CD4-positive, alpha-beta T cell treated with Interleukin-12 subunit alpha and Interleukin-12 subunit beta, for 1 hour (primary cell): ENCODE results near the gene ERC1.
"Not testable (repeated sequence)": the region's sequence is repeated elsewhere in the genome, so short reads cannot be mapped to it uniquely, and the experiment has no call there.

Source experiments
- DNase-seq: peaks from one replicate; pipeline ENCODE4 v3.0.0-alpha.2; 2020

Gene ERC1

DNA sequence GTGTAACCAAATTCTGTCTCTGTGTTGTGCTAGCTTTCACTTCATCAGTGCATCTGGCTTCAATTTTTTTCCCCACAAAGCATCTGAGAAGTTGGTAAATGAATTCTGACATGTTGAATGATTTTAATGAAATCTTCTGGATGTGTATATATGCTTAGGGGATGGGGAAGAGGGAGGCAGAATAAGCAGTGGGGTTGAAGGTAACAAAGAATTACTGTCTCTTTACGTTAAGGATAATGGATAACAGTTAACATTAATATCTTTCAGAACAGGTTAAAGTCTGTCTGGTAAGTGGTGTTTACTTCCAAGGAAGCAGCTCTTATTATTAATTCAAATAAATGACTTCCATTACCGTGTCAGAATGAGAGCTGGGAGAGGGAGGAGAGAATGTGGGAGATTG is 261.7 kb downstream of the ERC1 start:
- DNase-seq = no peak

DNA sequence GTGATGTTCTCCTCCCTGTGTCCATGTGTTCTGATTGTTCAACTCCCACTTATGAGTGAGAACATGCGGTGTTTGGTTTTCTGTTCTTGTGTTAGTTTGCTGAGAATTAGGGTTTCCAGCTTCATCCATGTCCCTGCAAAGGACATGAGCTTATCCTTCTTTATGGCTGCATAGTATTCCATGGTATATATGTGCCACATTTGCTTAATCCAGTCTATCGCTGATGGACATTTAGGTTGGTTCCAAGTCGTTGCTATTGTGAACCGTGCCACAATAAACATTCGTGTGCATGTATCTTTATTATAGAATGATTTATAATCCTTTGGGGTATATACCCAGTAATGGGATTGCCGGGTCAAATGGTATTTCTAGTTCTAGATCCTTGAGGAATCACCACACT is 264.1 kb downstream of the ERC1 start:
- DNase-seq = not testable (repeated sequence)

DNA sequence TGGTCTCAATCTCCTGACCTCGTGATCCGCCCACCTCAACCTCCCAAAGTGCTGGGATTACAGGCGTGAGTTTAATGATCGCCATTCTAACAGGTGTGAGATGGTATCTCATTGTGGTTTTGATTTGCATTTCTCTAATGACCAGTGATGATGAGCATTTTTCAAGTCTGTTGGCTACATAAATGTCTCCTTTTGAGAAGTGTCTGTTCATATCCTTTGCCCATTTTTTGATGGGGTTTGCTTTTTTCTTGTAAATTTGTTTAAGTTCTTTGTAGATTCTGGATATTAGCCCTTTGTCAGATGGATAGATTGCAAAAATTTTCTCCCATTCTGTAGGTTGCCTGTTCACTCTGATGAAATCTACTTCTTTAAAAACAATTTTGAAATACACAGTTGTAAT is 264.8 kb downstream of the ERC1 start:
- not testable (repeated sequence) for DNase-seq

DNA sequence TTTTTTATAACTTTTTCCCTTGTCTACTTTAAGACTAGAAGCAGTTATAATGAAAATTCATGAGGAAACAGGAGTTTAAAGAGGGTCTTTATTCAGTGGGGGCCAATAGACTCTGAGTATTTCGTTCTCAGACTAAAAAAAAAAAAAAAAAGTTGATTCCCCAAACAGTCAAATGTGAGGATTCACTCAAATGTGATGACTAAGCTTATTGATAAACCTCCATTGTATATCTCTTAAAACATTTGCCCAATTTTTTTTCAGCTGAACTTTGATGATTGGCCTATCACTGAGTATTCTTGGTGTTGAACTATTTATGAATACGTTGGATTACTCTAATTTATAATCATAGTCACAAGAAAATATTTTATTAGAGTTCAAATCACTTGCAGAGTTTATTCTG is 265.3 kb downstream of the ERC1 start:
- DNase-seq = no peak

DNA sequence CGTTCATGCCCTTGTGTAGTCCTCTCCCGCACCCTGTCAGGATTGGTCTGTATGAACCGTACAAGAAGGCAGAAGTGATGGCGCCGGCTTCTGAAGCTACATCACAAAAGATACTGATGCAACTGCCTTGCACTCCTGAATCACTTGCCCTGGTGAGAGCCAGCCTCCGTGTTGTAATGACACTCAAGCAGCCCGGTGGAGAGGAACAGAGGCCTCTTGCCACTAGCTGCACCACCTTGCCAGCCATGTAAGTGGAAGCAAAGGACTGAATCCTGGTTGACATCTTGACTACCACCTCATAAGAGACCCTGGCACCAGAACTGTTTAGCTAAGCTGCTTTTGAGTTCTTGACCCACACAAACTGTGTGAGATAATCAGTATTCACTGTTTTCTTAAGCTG is 266.0 kb downstream of the ERC1 start:
- no peak for DNase-seq

DNA sequence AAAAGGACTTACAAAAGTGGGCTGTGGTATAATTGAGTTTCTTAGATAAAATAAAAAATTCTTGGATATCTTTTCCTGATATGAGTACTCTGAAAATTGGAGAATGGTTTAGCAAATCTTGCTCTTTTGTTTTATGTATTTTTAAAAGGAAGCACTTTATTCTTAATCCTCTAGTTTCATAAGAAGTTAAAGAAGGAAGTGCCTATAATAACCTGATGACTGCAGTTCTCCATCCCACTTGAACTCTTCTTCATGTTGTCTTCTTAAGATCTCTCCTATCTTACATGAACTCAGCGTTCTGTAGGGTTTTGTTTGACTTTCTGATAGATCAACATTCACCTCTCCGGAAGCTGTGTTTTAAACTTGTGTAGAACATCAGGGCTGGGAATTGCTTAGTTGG is 271.0 kb downstream of the ERC1 start:
- DNase-seq = no peak

DNA sequence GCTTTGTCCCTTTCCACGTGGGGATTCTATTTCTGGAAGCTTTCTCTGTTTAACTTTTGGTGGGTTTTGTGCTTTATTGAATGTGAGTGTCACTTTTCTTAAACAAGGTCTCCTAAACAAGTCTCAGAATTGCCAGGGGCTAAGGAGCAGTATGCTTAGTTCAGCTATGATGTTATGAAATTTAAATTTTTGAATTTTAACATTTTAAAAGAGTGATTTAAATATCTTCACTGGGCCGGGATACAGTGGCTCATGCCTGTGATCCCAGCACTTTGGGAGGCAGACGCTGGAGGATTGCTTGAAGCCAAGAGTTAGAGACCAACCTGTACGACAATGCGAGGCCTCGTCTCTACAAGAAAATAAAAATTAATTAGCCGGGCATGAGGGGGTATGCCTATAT is 276.2 kb downstream of the ERC1 start:
- no peak for DNase-seq

DNA sequence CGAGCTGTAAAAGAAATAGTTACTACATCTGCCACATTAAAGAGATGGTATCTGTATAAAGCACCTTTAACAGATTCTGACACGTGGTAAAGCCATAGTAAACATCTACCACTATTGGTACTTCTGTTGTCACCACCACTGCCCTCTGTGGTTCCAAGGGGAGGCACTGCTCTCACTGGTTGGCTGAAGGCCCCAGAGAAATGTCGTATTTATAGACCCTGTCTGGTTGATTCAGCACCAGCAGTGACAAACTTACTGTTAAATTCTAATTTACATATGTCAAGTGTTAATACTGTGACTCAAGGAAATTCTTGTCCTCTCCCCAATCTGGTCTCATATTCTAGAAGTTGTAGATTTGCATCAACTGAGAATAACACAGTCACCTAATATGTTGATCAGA is 281.1 kb downstream of the ERC1 start:
- DNase-seq = no peak

DNA sequence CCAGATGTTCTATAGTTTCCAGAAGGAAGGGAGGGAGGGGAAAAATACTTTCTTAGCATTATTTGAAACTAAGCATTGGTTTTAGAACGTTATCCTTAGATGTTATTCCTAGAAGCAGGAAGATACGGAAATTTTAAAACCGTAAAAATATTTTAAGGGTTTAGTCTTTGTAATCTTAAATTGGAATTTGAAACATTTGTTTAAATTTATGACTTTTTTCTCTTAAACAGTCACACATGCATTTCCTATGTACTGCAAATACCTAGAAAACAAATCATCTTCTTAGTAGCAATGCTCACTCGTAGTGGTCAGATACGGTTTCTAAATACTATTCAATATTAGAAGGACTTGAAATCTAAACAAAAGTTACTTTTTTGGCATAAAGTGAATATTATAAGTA is 282.0 kb downstream of the ERC1 start:
- no peak for DNase-seq

DNA sequence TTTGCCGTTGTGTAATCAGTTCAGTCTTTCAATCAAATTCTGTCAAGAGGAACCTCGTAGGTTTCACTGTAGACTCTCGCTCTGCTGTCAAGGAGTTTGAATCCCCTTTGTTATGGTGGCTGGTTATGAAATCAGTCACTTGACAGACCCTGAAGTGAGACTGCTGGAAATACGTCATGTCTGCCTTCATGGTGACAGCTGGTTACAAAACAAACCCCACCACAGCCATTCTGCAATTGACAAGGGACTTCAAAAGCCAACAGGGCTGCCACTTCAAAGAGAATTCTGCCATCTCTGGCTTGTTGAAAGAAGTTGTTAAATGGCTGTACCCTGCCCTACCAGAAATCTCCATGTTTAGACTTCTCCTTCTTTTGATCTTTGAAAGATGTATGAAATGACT is 286.9 kb downstream of the ERC1 start:
- DNase-seq = peak; percentile 46

DNA sequence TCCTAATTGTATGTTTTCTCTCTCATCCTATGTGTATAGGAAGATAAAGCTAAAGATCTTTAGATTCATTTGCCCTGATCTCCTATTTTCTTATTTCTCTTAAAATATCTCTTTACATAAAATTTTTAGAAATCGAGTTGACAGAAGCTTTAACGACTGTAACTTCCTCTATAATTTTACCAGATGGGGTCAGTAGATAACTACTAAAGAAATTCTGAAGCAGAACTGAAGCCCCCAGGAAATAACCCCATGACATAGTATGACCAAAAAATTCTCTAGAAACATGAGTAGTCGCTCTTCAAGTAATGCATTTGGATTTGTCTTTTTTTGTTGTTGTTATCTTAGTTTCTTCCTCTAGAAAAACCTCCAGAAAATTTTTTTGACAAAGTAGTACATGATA is 288.0 kb downstream of the ERC1 start:
- DNase-seq = no peak

DNA sequence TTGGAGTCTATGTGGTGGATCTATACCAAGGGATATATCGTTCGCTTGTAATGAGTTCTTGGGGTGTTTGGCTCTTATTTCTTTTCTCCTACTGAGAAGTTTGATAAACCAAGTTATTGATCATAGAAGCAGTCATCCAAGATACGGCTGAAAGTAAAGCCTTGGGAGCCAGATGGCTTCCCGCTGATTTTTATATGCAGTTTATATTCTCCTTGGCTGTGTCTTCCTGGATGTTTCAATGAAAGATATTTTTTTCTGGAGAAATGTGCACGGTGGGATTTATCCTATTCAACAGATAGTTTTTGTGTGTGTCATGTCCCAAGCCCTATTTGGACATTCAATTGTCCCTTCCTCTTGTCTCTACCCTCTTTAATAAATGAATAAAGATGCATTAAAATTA is 289.0 kb downstream of the ERC1 start:
- DNase-seq = no peak

DNA sequence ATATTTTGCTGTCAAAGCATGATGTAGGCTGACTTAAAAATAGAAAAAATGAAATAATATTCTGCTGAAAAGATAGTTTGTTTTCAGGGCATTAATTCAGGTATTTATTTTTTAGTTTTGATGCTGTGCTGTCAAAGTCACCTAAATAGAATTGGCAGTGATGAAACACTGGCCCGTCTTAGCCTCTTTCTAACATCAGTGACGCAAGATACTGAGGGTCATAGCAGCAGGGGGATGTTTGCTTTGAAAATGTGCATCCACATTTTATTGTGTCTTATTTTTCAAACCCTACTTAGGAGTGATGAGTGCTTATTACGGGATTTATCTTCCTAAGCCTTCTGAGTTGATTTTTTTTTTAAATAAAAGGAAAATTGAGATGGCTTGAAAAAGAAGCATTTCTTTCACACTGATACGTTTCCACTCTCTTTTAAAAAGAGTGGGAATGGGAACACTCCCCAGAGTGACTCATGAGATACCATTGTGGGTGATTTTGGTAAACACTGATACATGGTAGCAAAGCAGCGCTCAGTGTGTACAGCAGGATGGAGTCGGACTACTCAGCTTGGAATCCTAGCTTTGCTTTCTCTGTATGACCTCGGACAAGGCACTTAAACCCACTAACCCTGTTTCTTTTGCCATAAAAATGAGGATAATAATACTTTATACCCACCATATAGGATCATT is 290.8 kb downstream of the ERC1 start:
- DNase-seq = no peak

DNA sequence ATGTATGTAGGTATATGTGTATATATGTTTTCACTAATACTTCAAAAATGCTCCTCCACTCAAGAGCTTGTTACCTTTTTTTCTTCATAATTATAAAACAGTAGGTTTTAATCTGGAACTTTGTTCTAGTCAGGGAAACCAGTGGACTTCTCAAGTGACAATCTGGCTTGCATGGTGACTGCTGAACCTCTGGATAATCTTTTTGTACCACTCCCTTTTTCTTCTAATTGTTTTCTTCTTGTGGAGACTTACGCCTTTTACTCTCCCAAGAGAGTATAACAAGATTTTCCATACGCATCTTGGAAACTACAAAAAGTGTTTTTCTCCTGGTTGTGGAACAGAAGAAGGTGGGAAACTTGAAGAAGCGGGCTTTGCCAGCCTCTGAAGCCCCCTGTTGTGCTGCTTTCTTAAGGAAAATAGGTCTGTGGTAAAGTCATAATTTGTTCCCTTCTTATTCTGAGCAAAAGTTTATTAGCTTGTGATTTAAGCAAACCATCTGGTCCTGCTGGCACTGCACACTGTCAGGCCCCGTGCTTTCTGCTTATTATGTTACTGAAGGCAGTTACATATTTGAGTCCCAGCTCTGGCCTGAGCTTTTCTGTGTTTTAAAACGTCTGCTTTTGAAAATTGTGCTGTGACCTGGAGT is 291.8 kb downstream of the ERC1 start:
- DNase-seq = no peak

DNA sequence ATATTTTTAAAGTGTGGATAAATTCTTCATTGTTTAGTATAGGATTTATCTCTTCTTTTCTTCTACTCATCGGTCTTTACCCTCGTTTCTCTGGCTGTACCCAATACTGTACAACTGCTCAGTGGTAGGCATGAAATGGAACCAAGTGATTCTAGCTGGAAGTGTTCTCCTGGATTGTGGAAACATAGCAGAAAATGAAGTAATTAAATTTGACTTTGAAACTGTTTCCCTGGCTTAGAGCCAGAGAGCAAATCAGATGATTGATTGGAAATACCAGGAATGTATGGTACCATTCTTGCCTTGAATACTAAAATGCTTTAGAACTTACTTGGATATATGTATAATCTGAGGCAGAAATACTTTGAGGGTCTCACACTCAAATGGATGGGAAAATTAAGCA is 292.3 kb downstream of the ERC1 start:
- no peak for DNase-seq

DNA sequence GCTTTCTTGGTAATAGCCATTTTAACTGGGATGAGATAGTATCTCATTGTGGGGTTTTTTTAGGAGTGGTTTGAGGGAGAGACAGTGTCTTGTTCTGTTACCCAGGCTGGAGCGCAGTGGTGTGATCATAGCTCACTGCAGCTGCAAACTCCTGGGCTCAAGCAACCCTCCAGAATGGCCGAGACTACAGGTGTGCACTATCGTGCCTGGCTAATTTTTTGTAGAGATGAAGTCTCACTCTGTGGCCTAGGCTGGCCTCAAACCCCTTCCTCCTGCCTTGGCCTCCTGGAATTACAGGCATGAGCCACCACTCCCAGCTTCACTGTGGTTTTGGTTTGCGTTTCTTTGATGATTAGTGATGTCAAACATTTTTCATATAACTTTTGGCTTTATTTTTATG is 293.6 kb downstream of the ERC1 start:
- no peak for DNase-seq

DNA sequence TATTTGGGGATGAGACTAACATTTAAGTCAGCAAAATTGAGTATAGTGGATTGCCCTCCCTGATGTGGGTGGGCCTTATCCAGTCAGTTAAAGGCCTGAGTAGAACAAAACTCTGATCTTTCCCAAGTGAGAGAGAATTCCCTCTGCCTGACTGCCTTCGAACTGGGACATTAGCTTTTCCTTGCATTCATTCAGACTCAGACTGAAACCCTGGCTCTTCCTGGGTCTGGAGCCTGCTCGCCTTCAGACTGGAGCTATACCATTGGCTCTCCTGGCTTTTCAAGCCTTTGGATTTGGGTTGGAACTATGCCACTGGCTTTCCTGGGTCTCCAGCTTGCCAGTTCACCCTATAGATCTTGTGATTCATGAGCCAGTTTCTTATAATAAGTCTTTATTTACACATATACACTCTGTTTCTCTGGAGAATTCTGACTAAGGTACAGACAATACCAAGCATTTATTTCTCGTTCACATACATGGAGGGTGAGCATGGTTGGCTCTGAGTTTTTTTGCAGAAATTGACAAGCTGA is 296.5 kb downstream of the ERC1 start:
- no peak for DNase-seq

DNA sequence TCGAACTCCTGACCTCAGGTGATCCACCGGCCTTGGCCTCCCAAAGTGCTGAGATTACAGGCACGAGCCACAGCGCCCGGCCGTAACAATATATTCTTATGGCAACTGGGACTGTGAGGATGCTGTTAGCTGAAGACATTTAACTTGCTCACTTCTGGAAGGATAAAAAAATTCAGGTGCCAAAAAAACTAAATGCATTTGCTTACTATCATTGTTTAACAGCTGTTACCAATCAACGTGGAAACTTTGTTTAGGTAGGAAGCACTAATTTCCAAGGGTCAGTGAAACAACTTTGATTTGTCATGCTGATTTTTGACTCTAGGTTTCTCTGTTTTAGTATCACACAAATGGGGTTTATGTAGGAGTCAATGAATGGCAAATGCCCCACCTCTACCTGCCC is 297.3 kb downstream of the ERC1 start:
- no peak for DNase-seq

DNA sequence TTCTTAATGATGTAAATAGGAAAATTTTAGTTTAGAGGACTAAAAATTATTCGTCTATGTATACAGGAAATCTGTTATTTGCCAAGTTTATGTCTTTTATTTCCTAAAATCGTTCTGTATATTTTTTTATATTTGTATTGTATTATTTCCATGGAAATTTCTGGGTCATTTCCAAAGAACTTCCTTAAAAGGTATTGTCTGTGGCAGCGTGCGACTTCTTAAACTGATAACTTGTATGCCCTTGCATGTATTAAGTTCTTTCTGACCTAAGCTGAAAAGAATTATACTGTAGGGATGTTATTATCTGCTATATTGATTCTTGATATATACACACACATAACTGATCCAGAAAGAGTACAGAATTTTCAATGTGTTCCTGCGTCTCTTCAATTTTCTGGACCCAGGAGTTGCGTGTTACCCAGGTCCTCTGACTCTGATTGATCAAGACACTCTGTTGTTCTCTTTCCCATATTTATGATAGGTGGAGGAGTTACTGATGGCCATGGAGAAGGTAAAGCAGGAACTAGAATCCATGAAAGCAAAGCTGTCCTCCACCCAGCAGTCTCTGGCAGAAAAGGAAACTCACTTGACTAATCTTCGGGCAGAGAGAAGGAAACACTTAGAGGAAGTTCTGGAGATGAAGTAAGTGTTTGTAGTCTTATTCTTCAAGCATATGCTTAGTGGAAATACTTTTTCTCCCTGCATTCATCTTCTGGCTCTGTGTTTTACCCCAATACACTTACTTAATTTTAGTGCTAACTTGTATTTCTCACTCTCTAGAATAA is 298.5 kb downstream of the ERC1 start:
- DNase-seq = no peak

DNA sequence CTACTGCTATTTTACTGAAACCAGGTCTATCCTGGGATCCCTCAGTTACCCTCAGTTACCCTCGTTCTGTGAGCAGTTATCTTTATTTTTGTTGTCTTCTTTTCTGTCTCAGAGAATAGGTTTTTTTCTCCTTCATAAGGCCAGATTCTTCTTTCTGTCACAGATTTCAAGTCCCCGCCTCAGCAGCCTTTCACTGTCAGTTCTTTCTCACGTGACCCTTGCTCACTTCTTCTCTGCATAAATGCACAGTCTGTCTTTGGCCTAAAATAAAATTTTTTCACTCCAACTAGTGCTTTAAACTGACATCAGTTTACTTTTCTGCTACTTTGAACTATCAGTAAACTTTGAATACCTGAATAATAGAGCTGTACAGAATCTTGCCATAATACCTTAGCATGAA is 299.7 kb downstream of the ERC1 start:
- DNase-seq = no peak

DNA sequence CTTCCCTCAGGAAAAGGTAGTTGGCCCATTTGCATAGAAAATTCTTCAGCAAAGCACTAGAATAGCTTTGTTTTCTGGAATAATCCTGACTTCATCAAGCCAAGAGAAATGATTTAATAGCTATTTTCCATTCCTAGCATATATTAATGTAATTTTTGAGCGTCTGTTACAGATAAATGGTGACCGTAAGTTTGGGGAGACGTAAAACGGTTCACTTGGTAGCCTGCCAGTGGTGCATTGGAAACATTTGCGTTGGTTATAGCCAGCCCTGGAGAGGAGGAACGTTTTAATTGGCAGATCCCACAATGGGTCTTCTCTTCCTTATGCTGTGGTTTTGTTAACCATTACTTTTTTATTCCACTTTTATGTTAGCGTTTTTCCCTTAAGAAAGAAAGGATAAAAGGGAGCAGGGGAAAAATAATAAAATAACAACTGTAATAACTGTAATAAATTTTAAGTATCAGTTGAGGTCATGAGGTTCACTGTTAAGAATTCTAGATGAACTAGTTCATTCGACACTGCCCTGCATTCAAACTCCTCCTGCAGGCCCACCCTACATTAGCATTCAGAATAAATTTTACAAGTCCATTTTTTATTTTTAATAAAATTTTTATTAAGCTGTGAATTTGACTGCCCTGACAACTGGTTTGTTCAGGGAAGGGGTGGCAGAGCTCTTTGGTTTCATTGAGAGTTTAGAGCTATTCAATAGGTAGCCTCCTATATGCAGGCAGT is 300.7 kb downstream of the ERC1 start:
- no peak for DNase-seq

DNA sequence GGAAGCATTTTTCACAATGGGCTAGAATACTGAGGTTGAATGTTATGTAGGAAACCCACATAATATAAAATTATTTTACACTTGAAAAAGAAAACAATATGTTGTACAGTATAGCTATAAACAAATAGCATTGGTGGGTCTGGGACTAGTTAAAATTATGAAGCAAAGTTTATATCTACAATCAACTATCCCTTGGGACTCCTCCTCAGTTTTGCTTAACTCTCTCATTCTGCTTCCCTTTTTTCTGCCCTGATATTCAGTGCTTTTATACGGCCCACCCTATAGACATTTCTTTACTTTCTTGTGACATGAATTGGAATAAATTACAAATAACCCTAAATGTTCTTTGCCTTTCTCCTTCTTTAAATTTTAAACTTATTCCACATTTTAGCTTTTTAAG is 302.9 kb downstream of the ERC1 start:
- DNase-seq = no peak

DNA sequence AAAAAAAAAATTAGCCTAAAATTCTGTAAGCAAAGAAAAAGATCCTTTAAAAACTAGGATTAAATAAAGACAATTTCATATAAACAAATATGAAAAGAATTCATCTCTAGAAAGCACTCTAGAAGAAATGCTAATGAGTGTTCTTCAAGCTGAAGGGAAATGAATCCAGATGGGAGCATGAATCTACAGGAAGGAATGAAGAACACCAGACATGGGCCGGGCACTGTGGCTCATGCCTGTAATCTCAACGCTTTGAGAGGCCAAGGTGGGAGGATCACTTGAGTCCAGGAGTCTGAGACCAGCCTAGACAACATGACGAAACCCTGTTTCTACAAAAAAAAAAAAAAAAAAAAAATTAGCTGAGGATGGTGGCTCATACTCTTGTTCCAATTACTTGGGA is 306.2 kb downstream of the ERC1 start:
- DNase-seq = no peak
